Activated naive CD4-positive, alpha-beta T cell treated with anti-CD3 and anti-CD28 coated beads, Interleukin-2, amount 50 U/mL, for 72 hours (primary cell): Measurements from ENCODE around the gene CCDC15. TPM values are rescaled to one million over a fixed set of nuclear protein-coding genes. Genes with fewer than 3 reads are reported as not detected.

Source experiments
- ATAC-seq, 2 donors: fragments of 150-1000 bp; cut with Tn5 transposase; 2 replicates each; pipeline ENCODE4 v1.10.0; 2021; ENCODE audit warnings: mild to moderate bottlenecking in 2 of 2, moderate library complexity in 2 of 2
- DNase-seq, 2 donors: peaks; one replicate each; pipeline ENCODE4 v3.0.0; 2021 to 2022; ENCODE audit warnings: low spot score in 2 of 2
- H3K27ac Mint-ChIP-seq, 2 donors: one replicate each; pipeline ENCODE4 v1.8.0; 2022; ENCODE audit warnings: mild to moderate bottlenecking in 2 of 2, mixed read lengths in 2 of 2
- H3K36me3 Mint-ChIP-seq, 2 donors: one replicate each; pipeline ENCODE4 v1.8.0; 2022; ENCODE audit warnings: mixed read lengths in 2 of 2
- H3K9me3 Mint-ChIP-seq, 2 donors: one replicate each; pipeline ENCODE4 v1.8.0; 2022; ENCODE audit warnings: mixed read lengths in 2 of 2
- total RNA-seq, 2 donors: library from RNA; stranded (reverse); gene quantifications; one replicate each; pipeline ENCODE4 v1.2.3, GENCODE V29; 2022

The CCDC15 gene
- 10 to 100 TPM in 1 of 2 donors, 1 to 10 TPM in 1; 5.3 to 15.5 TPM for total RNA-seq

DNA sequence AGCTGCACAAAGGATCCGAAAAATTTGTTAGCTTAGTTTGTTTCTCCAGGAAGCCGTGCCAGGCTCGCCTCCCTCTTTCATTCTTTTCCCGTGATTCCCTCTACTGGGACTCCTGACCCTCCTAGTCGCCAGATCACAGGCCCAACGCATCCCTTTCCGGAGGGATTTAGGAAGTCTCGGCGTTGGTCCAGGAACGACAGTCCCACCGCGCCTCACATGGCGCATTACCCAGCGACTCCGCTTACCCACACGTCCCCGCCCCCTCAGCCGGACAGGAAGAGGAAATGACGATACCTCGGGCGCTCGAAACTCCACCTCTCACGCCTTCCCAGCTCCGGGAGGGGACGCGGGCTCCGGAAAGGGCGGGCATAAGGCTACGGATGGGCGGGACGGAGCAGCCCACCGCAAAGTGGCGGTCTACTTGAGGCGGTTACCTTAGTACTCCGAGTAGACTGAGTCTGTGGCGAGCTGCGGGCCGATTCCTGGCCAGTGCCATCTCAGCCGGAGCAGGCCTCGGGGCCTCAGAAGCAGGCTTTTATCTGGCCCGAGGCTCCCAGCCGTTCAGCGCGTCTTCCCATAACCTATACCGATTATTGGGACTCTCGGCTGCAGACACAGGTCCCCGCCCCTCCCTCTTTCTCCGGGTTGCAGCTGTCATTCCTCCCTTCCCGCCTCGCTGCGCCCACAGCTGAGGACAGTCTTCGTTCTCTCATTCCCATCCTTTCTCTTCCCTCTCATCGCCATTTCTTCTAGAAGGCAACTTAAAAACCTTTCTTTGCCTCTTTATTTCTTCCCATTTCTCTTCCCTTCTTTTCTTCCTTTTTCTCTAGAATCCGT lies at the start of gene CCDC15:
TSS of gene CCDC15 (plus strand) at position 450 of the 837 bp plus-strand sequence. CDS start 531 bp downstream, outside the sequence.
- DNase-seq (peak; percentile 90 to 97), ATAC-seq (peak; percentile 98 to 100)
- Mint-ChIP-seq H3K9me3 (no peaks in the 10 kb centered on the region), H3K27ac (no peak within 1 kb of the TSS), H3K36me3 (no peaks in the 10 kb centered on the region)

GRCh38 chr11:124915541-124916369 lies 38.2 kb upstream of the CCDC15 start:
- Mint-ChIP-seq H3K9me3 (peaks cover 6 to 12% of the 10 kb centered on the region in 2 donors), H3K36me3 (peaks cover 5 to 13% of the 10 kb centered on the region in 2 donors), H3K27ac (no peak overlapping the region)
- DNase-seq, result no peak
- ATAC-seq, result no peak

DNA sequence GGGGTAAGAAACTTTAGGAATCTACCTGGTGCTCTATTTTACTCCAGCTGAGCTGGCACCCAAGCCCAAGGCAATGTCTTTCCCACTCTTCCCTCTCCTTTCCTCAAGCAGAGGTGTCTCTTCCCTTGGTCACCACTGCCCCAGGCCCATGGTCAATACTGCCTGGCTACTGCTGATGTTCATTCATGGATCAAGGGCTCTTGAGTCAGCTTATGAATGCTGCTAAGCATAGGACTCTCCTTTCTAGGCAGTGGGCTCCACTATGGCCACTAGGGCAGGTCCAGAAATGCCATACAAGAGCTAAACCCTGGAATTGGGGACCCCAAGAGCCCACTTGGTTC lies 37.7 kb upstream of the CCDC15 start:
- Mint-ChIP-seq H3K36me3 (peaks cover 5 to 13% of the 10 kb centered on the region in 2 donors), H3K9me3 (peaks cover 6 to 12% of the 10 kb centered on the region in 2 donors), H3K27ac (no peak overlapping the region)
- no peak for DNase-seq
- no peak for ATAC-seq

- Mint-ChIP-seq H3K27ac (no peak overlapping the region), H3K9me3 (peaks cover 0 to 6% of the 10 kb centered on the region in 2 donors), H3K36me3 (peaks cover 5% of the 10 kb centered on the region in 2 donors)
- no peak for ATAC-seq
- no peak for DNase-seq
Measured at GRCh38 chr11:124917115-124917637, 36.8 kb upstream of the CCDC15 start.

GRCh38 chr11:124918950-124919349 lies 35.1 kb upstream of the CCDC15 start, which contains the start of gene HEPN1:
Gene HEPN1 (plus strand): TSS chr11:124919250.
- H3K27ac Mint-ChIP-seq, result peak within 1 kb of the TSS in 1 of 2 donors; percentile 12
- no peaks in the 10 kb centered on the region for H3K36me3 Mint-ChIP-seq
- ATAC-seq, result no peak
- H3K9me3 Mint-ChIP-seq, result no peaks in the 10 kb centered on the region
- no peak for DNase-seq

GRCh38 chr11:124919898-124920297 lies 34.1 kb upstream of the CCDC15 start:
- Mint-ChIP-seq H3K27ac (no peak overlapping the region), H3K36me3 (no peaks in the 10 kb centered on the region), H3K9me3 (no peaks in the 10 kb centered on the region)
- ATAC-seq (no peak), DNase-seq (no peak)

GRCh38 chr11:124920356-124920755 lies 33.6 kb upstream of the CCDC15 start:
- H3K9me3 Mint-ChIP-seq, result no peaks in the 10 kb centered on the region
- DNase-seq (no peak), ATAC-seq (no peak)
- H3K36me3 Mint-ChIP-seq, result no peaks in the 10 kb centered on the region
- H3K27ac Mint-ChIP-seq, result no peak overlapping the region

DNA sequence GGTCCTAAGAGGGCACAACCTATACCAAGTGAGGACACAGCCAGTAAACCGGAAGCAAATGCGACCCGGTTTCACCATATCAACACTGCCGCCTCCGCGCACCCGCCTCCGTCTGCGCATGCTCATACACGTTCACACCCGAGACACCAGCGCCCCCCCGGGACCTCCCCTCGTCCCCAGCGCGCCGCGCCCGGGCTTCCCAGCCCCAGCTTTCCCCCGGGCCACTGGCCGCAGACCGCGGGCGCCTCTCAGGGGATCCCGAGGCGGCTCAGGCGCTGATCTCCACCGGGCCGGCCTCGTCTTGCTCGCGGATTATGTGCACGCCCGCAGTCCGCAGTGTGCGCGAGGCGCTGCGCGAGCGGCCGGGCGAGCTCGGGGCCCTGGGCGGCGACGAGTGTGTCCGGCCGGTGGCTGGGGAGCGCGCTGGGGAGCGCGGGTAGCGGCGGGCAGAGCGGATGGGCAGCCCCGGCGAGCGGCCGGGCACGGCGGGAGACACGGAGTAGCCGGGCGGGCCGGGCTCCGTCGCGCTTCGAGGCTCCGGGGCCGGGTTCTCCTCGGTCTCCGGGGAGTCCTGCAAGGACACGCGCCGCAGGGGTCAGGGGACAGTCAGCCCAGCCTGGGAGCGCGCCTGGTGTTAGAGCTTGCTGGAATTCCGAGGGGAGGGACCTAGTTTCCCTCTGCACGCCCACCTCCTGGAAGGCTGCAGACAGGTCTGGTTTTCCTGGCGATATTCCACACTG lies 33.0 kb upstream of the CCDC15 start:
- Mint-ChIP-seq H3K27ac (no peak overlapping the region), H3K9me3 (no peaks in the 10 kb centered on the region), H3K36me3 (no peaks in the 10 kb centered on the region)
- peak; percentile 80 to 85 for DNase-seq
- peak; percentile 77 to 87 for ATAC-seq

DNA sequence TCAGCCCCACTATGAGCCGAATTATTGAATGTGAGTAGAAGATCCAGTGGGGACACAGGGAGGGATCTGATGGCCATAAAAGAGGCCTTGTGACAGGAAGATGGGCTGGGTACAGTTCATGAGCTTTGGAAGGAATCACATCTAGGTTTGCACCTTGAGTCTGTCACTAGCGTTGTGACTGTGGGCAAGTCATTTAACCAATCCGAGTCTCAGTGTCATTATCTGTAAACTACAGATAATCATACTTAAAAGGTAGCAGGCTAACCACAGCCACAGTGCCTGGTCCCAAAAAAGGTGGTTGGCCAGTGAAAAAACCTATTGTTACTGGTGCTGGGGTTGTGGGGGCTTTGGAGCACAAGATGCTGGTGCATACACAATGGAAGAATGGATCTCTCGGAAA lies 31.2 kb upstream of the CCDC15 start:
- DNase-seq (no peak), ATAC-seq (peak; percentile 19 to 47)
- Mint-ChIP-seq H3K36me3 (no peaks in the 10 kb centered on the region), H3K27ac (no peak overlapping the region), H3K9me3 (no peaks in the 10 kb centered on the region)

- H3K27ac Mint-ChIP-seq, result no peak overlapping the region
- peak in 1 of 2 donors; percentile 33 for ATAC-seq
- no peak for DNase-seq
- H3K9me3 Mint-ChIP-seq, result no peaks in the 10 kb centered on the region
- no peaks in the 10 kb centered on the region for H3K36me3 Mint-ChIP-seq
Measured at GRCh38 chr11:124923296-124923695, 30.7 kb upstream of the CCDC15 start.

- Mint-ChIP-seq H3K27ac (no peak overlapping the region), H3K9me3 (no peaks in the 10 kb centered on the region), H3K36me3 (no peaks in the 10 kb centered on the region)
- ATAC-seq, result no peak
- DNase-seq, result no peak
Measured at GRCh38 chr11:124928942-124929665, 24.9 kb upstream of the CCDC15 start.

GRCh38 chr11:124930799-124931198 lies 23.2 kb upstream of the CCDC15 start:
- Mint-ChIP-seq H3K27ac (no peak overlapping the region), H3K36me3 (no peaks in the 10 kb centered on the region), H3K9me3 (no peaks in the 10 kb centered on the region)
- DNase-seq (no peak), ATAC-seq (peak in 1 of 2 donors; percentile 44)

DNA sequence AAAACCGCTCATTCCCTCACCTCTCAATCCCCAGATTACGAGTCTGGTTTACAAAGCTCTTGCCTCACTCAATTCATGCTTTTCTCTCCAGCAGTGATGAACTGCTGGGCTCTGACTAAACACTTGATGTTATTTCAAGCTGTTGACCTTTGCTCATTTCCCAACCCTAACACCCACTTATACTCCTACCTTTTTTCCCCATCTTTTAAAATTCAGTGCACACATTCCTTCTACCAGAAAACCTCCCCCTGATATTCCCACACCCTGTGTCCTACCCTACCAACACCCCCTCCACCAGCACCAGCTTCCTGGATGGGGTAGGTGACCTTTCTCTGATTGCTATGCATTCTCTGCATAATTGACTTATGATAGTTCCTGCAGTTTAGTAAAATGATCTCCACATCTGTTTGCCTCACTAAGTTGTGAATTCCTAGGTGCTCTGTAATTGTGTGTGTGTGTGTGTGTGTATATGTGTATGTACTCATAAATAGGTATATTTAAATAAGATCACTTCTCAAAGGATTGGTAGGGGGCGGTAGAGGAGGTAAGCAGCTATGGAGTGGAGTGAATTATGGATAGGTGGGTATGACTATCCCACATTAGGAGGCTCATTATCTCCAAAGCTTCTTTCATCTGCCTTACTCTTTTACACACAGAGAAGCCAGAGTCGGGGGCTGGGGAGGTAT lies 19.0 kb upstream of the CCDC15 start:
- no peak for DNase-seq
- no peaks in the 10 kb centered on the region for H3K9me3 Mint-ChIP-seq
- H3K27ac Mint-ChIP-seq, result no peak overlapping the region
- H3K36me3 Mint-ChIP-seq, result no peaks in the 10 kb centered on the region
- ATAC-seq, result no peak

GRCh38 chr11:124935548-124936514 lies 18.2 kb upstream of the CCDC15 start, which contains the start of gene HEPACAM:
Gene HEPACAM (minus strand): TSS chr11:124936047. CDS start chr11:124936006, 41 bp downstream.
- Mint-ChIP-seq H3K36me3 (no peaks in the 10 kb centered on the region), H3K27ac (no peak within 1 kb of the TSS), H3K9me3 (no peaks in the 10 kb centered on the region)
- ATAC-seq (no peak), DNase-seq (no peak)
